Smooth muscle cell (in vitro differentiated cells): ENCODE data around the gene DRC7. TPM values are rescaled to one million over a fixed set of nuclear protein-coding genes. Genes with fewer than 3 reads are reported as not detected.

ENCODE experiments used
- DNase-seq: peaks from one replicate; lab custom pipeline; 2025; ENCODE audit not compliant: unreplicated experiment; lab: John Stamatoyannopoulos, UW
- H2AFZ ChIP-seq: fragments of 200-600 bp; sonication (generic); 2 replicates; pipeline ENCODE4 v1.6.0; 2016; ENCODE audit warnings: antibody characterized with exemption, low read depth, mild to moderate bottlenecking
- H3F3A ChIP-seq: fragments of 200-600 bp; sonication (generic); 2 replicates; pipeline ENCODE4 v1.6.0; 2017; ENCODE audit warnings: antibody characterized with exemption, low read depth
- H3K27ac ChIP-seq: fragments of 200-600 bp; sonication (generic); 2 replicates; pipeline ENCODE4 v1.5.1; 2016; ENCODE audit warnings: low read depth, mild to moderate bottlenecking
- H3K27me3 ChIP-seq: fragments of 200-600 bp; sonication (generic); 2 replicates; pipeline ENCODE4 v1.6.1; 2016; ENCODE audit warnings: low read depth, mild to moderate bottlenecking
- H3K36me3 ChIP-seq: fragments of 200-600 bp; sonication (generic); 2 replicates; pipeline ENCODE4 v1.5.1; 2016; ENCODE audit warnings: low read depth
- H3K4me1 ChIP-seq: fragments of 200-600 bp; sonication (generic); 2 replicates; pipeline ENCODE4 v1.5.1; 2016; ENCODE audit warnings: low read depth
- H3K4me2 ChIP-seq: fragments of 200-600 bp; sonication (generic); 2 replicates; pipeline ENCODE4 v1.6.0; 2016; ENCODE audit warnings: mild to moderate bottlenecking
- H3K4me3 ChIP-seq: fragments of 200-600 bp; sonication (generic); 2 replicates; pipeline ENCODE4 v1.5.1; 2016; ENCODE audit warnings: mild to moderate bottlenecking
- H3K79me2 ChIP-seq: fragments of 200-600 bp; sonication (generic); 2 replicates; pipeline ENCODE4 v1.6.0; 2016; ENCODE audit warnings: low read depth, mild to moderate bottlenecking
- H3K9ac ChIP-seq: fragments of 200-600 bp; sonication (generic); 2 replicates; pipeline ENCODE4 v1.6.0; 2016; ENCODE audit warnings: low read depth
- H3K9me3 ChIP-seq: fragments of 200-600 bp; sonication (generic); replicated peaks from 2 replicates; pipeline ENCODE4 v1.5.1; 2016; ENCODE audit warnings: low read depth
- H4K20me1 ChIP-seq: fragments of 200-600 bp; sonication (generic); 2 replicates; pipeline ENCODE4 v1.6.0; 2016; ENCODE audit warnings: low read depth
- CTCF ChIP-seq: fragments of 200-600 bp; sonication (generic); IDR thresholded peaks from 2 replicates; pipeline ENCODE4 v1.5.1; 2017; ENCODE audit warnings: borderline replicate concordance, mild to moderate bottlenecking, antibody characterized with exemption; ENCODE audit not compliant: insufficient read depth, poor library complexity, severe bottlenecking
- WGBS: methylation state at CpG from one replicate; pipeline ENCODE4 v1.1.7; 2016; ENCODE audit warnings: low lambda C conversion rate; 5-methylcytosine and 5-hydroxymethylcytosine counted together
- polyA plus RNA-seq: library from polyadenylated mRNA; unstranded; fragments of >200 nt; fragmentation: Nextera tagmentation; extraction: Ambion mirVana; gene quantifications from 2 replicates; pipeline ENCODE4 v1.2.1, GENCODE V29; 2016
- total RNA-seq: library from RNA; depleted of rRNA; stranded (reverse); fragments of >200 nt; gene quantifications from 2 replicates; pipeline ENCODE4 v1.2.3, GENCODE V29; 2014

Gene DRC7
- total and polyA plus RNA-seq, 2 experiments from 2014 or later = 0.94 TPM; not detected in 1

GRCh38 chr16:57738844-57739243 is 44.2 kb downstream of the DRC7 start:
- Histone ChIP-seq H3K9me3 (no peaks in the 10 kb centered on the region), H3K9ac (no peak overlapping the region), H3F3A (peaks cover under 1% of the 10 kb centered on the region), H3K36me3 (peaks cover 3% of the 10 kb centered on the region), H3K27me3 (no peaks in the 10 kb centered on the region), H3K4me2 (no peak overlapping the region), H4K20me1 (no peaks in the 10 kb centered on the region), H2AFZ (no peak overlapping the region), H3K4me1 (peaks cover 8% of the 10 kb centered on the region), H3K4me3 (no peak overlapping the region), H3K27ac (no peak overlapping the region), H3K79me2 (no peaks in the 10 kb centered on the region)
- no peak for TF ChIP-seq CTCF
- DNase-seq = no peak
- 99% methylated on average over 7 of the region's 7 CpGs for WGBS

- no peak overlapping the region for H3K27ac ChIP-seq
- no peak for TF ChIP-seq CTCF
- H2AFZ ChIP-seq = no peak overlapping the region
- no peak overlapping the region for H3K4me2 ChIP-seq
- H4K20me1 ChIP-seq = no peaks in the 10 kb centered on the region
- H3K4me1 ChIP-seq = no peaks in the 10 kb centered on the region
- DNase-seq = no peak
- 95% methylated on average over 18 of the region's 18 CpGs for WGBS
- no peaks in the 10 kb centered on the region for H3K79me2 ChIP-seq
- no peaks in the 10 kb centered on the region for H3F3A ChIP-seq
- peaks cover 3% of the 10 kb centered on the region for H3K36me3 ChIP-seq
- no peaks in the 10 kb centered on the region for H3K9me3 ChIP-seq
- H3K9ac ChIP-seq = no peak overlapping the region
- no peaks in the 10 kb centered on the region for H3K27me3 ChIP-seq
- no peak overlapping the region for H3K4me3 ChIP-seq
These were observed 45.3 kb downstream of the DRC7 start for GRCh38 chr16:57739756-57740422.

- Histone ChIP-seq H3K27ac (no peak overlapping the region), H3K9ac (no peak overlapping the region), H3K4me3 (no peak overlapping the region), H3K4me2 (no peak overlapping the region), H4K20me1 (no peaks in the 10 kb centered on the region), H2AFZ (no peak overlapping the region), H3K9me3 (no peaks in the 10 kb centered on the region), H3K36me3 (peaks cover 3% of the 10 kb centered on the region), H3K4me1 (no peaks in the 10 kb centered on the region), H3K79me2 (no peaks in the 10 kb centered on the region), H3K27me3 (no peaks in the 10 kb centered on the region), H3F3A (no peaks in the 10 kb centered on the region)
- WGBS = 98% methylated on average over 21 of the region's 24 CpGs
- no peak for DNase-seq
- TF ChIP-seq CTCF = no peak
These were observed 45.9 kb downstream of the DRC7 start for GRCh38 chr16:57740423-57741071.
